AML-193 (cell line): ENCODE data around the gene C1orf94.

Experiments used
- DNase-seq, 2 experiments: peaks; one replicate each; lab custom pipeline; 2025; lab: John Stamatoyannopoulos, UW

C1orf94 gene

GRCh38 chr1:34176830-34177603, at the start of gene C1orf94:
Gene C1orf94, plus strand, starts transcription at chr1:34176907. Its CDS starts 883 bp downstream, at chr1:34177790.
- DNase-seq, result no peak

GRCh38 chr1:34127006-34128000, 49.4 kb upstream of the C1orf94 start:
- DNase-seq, result no peak

GRCh38 chr1:34128186-34128889, 48.4 kb upstream of the C1orf94 start:
- no peak for DNase-seq

- DNase-seq, result no peak
Measured at GRCh38 chr1:34129630-34130029, 47.1 kb upstream of the C1orf94 start.

- DNase-seq, result no peak
Measured at GRCh38 chr1:34130306-34130705, 46.4 kb upstream of the C1orf94 start.

GRCh38 chr1:34131396-34132160, 45.1 kb upstream of the C1orf94 start:
- DNase-seq, result no peak

GRCh38 chr1:34132161-34132420, 44.6 kb upstream of the C1orf94 start:
- DNase-seq, result no peak

- no peak for DNase-seq
Measured at GRCh38 chr1:34137411-34137810, 39.3 kb upstream of the C1orf94 start.

GRCh38 chr1:34140011-34140676, 36.6 kb upstream of the C1orf94 start:
- no peak for DNase-seq

GRCh38 chr1:34143975-34144374, 32.7 kb upstream of the C1orf94 start:
- no peak for DNase-seq

- DNase-seq, result no peak
Measured at GRCh38 chr1:34144766-34145165, 31.9 kb upstream of the C1orf94 start.

GRCh38 chr1:34147301-34147700, 29.4 kb upstream of the C1orf94 start:
- DNase-seq, result no peak

- DNase-seq, result no peak
Measured at GRCh38 chr1:34149501-34149900, 27.2 kb upstream of the C1orf94 start.

- no peak for DNase-seq
Measured at GRCh38 chr1:34153246-34153645, 23.5 kb upstream of the C1orf94 start.

GRCh38 chr1:34155860-34156259, 20.8 kb upstream of the C1orf94 start:
- no peak for DNase-seq

GRCh38 chr1:34156739-34157138, 20.0 kb upstream of the C1orf94 start:
- DNase-seq, result no peak

- no peak for DNase-seq
Measured at GRCh38 chr1:34162852-34163766, 13.6 kb upstream of the C1orf94 start.

GRCh38 chr1:34163792-34164731, 12.6 kb upstream of the C1orf94 start:
- no peak for DNase-seq
